DND-41 (cell line): Measurements from ENCODE around the gene TNS3.

Source experiments
- EZH2 ChIP-seq: IDR thresholded peaks from 3 replicates; pipeline ENCODE4 v1.6.1; 2012; ENCODE audit warnings: borderline replicate concordance, low read depth, mild to moderate bottlenecking, moderate library complexity, low read length, inconsistent platforms; ENCODE audit not compliant: severe bottlenecking
- TF ChIP-seq, protein P1 (sequence below): IDR thresholded peaks from 2 replicates; pipeline ENCODE4 v1.5.1; 2012; ENCODE audit warnings: borderline replicate concordance, low read length, moderate library complexity, mild to moderate bottlenecking; ENCODE audit not compliant: poor library complexity, severe bottlenecking; ENCODE audit errors: extremely low read depth

DNA sequence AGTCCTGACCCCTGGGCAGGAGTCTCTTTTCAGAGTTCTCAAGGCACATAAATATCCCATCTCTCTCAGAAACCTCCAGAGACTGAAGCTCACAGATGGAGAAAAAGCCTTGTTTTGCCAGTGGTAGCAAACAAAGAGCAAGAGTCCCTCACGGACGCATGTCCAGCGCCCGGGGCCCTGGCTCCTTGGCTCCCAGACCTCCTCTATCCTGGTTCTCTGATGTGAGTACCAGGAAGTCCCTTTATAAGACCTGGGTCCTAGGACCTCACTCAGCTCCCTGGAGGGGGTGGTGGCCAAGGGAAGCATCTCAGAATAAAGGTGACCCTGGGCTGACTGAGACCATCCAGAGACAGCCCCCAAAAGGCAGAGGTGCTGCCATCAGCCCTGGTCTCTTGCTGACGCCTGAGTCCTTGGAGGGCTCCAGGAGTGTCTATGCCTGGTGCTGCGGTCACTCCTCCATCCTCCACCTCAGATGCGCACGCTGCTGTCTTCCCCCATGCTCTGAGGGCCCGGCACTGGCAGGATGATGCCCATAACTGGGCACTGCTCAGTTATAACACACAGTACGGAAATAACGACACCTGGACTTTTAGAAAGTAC, 221.5 kb downstream of the TNS3 start:
- TF ChIP-seq, protein P1, sequence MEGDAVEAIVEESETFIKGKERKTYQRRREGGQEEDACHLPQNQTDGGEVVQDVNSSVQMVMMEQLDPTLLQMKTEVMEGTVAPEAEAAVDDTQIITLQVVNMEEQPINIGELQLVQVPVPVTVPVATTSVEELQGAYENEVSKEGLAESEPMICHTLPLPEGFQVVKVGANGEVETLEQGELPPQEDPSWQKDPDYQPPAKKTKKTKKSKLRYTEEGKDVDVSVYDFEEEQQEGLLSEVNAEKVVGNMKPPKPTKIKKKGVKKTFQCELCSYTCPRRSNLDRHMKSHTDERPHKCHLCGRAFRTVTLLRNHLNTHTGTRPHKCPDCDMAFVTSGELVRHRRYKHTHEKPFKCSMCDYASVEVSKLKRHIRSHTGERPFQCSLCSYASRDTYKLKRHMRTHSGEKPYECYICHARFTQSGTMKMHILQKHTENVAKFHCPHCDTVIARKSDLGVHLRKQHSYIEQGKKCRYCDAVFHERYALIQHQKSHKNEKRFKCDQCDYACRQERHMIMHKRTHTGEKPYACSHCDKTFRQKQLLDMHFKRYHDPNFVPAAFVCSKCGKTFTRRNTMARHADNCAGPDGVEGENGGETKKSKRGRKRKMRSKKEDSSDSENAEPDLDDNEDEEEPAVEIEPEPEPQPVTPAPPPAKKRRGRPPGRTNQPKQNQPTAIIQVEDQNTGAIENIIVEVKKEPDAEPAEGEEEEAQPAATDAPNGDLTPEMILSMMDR, result no peak
- TF ChIP-seq EZH2, result no peak
